ENCODE results near the gene ZFYVE26.

GRCh38 chr14:67725171-67725570, 91.2 kb downstream of the ZFYVE26 start:
- TF ChIP-seq, protein P1, sequence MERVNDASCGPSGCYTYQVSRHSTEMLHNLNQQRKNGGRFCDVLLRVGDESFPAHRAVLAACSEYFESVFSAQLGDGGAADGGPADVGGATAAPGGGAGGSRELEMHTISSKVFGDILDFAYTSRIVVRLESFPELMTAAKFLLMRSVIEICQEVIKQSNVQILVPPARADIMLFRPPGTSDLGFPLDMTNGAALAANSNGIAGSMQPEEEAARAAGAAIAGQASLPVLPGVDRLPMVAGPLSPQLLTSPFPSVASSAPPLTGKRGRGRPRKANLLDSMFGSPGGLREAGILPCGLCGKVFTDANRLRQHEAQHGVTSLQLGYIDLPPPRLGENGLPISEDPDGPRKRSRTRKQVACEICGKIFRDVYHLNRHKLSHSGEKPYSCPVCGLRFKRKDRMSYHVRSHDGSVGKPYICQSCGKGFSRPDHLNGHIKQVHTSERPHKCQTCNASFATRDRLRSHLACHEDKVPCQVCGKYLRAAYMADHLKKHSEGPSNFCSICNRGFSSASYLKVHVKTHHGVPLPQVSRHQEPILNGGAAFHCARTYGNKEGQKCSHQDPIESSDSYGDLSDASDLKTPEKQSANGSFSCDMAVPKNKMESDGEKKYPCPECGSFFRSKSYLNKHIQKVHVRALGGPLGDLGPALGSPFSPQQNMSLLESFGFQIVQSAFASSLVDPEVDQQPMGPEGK (CRISPR knock-in tag; IDR thresholded peaks at IDR 0.05; ENCODE audit: borderline replicate concordance) = no peak
- TF ChIP-seq ZFP3 (CRISPR knock-in tag; IDR thresholded peaks at IDR 0.05) (no peak), ZFP30 (CRISPR knock-in tag; IDR thresholded peaks at IDR 0.05) (no peak), TOX (CRISPR knock-in tag; IDR thresholded peaks at IDR 0.05; ENCODE audit: borderline replicate concordance) (no peak), RARB (CRISPR knock-in tag; IDR thresholded peaks at IDR 0.05) (no peak)

All from SK-N-SH treated with all-trans-retinoic acid at 6 μM for 48 hours (cell line).